GM19438 (cell line): ENCODE data around the gene ZFY.
"Not testable (repeated sequence)": the region's sequence is repeated elsewhere in the genome, so short reads cannot be mapped to it uniquely, and the experiment has no call there.

Experiments used
- ATAC-seq: cut with Tn5 transposase; IDR thresholded peaks from one replicate; pipeline ENCODE4 v1.9.1; 2021; ENCODE audit warnings: low read depth; ENCODE audit not compliant: unreplicated experiment

The ZFY gene

DNA sequence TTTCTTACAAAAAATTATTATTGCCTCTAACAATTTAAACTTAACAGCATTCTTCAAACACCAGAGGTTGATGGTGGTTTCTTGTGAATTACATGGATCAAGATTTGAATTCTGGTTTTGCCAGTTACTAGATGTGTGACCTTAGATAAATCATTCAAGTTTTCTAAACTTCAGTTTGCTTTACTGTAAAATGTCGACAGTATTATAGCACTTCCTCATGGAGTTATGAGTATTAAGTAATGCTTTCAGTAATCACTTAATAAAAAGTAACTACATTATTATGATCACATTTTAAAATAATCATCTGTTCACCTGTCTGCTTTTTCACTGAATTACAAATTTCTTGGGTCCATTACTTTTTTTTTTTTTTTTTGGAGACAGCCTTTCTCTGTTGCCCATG, 37.5 kb downstream of the ZFY start:
- ATAC-seq = no peak

DNA sequence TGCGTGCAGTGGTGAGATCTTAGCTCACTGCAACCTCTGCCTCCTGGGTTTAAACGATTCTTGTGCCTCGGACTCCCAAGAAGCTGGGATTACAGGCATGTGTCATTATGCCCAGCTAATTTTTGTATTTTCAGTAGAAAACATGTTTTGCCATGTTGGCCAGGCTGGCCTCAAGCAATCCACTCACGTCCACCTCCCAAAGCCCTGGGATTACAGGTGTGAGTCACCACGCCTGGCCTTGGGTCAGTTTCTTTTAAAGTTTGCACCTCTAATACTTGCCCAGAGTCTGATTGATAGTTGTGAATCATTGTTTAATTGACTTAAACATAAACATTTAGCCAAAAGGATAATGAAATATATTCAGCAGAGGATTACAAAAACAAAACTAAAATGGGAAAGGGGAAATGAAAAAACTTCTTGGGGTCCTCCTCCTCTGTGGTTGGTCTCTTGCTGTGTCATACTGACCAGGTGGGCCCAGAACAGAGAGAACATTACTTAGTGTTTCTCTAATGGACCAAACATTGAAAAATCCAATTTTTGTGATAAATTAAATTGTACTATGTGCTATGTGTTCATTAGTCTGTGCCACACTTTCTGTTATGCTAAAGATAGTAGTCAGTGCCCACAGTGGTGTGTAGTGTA, 38.0 kb downstream of the ZFY start:
- no peak for ATAC-seq

DNA sequence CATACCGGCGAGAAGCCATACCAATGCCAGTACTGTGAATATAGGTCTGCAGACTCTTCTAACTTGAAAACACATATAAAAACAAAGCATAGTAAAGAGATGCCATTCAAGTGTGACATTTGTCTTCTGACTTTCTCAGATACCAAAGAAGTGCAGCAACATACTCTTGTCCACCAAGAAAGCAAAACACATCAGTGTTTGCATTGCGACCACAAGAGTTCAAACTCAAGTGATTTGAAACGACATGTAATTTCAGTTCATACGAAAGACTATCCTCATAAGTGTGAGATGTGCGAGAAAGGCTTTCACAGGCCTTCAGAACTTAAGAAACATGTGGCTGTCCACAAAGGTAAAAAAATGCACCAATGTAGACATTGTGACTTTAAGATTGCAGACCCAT, 44.1 kb downstream of the ZFY start:
- ATAC-seq = no peak

DNA sequence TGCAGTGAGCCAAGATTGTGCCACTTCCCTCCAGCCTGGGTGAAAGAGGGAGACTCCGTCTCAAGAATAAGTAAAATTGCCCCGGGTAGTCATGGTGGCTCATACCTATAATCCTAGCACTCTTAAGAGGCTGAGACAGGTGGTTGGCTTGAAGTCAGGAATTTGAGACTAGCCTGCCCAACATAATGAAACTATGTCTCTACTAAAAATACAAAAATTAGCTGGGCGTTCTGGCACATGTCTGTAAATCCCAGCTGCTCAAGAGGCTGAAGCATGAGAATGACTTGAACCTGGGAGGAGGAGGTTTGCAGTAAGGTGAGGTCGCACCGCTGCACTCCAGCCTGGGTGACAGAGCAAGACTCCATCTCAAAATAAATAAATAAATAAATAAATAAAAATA, 49.3 kb downstream of the ZFY start:
- ATAC-seq = no peak

DNA sequence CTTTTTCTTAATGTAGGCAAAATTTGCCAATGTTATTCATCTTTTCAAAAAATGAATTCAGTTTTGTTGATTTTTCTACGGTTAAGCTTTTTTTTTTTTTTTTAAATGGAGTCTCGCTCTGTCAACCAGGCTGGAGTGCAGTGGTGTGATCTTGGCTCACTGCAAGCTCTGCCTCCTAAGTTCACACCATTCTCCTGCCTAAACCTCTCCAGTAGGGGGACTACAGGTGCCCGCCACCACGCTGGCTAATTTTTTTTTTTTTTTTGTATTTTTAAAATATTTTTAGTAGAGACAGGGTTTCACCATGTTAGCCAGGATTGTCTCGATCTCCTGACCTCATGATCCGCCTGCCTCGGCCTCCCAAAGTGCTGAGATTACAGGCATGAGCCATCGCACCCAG, 52.0 kb downstream of the ZFY start:
- not testable (repeated sequence) for ATAC-seq

DNA sequence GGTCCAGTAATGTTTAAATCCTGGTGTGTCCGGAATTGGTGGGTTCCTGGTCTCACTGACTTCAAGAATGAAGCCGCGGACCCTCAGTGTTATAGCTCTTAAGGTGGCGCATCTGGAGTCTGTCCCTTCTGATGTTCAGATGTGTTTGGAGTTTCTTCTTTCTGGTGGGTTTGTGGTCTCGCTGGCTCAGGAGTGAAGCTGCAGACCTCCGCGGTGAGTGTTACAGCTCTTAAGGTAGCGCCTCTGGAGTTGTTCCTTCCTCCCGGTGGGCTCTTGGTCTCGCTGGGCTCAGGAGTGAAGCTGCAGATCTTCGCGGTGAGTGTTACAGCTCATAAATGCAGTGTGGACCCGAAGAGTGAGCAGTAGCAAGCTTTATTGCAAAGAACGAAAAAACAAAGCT, 62.2 kb downstream of the ZFY start:
- not testable (repeated sequence) for ATAC-seq

DNA sequence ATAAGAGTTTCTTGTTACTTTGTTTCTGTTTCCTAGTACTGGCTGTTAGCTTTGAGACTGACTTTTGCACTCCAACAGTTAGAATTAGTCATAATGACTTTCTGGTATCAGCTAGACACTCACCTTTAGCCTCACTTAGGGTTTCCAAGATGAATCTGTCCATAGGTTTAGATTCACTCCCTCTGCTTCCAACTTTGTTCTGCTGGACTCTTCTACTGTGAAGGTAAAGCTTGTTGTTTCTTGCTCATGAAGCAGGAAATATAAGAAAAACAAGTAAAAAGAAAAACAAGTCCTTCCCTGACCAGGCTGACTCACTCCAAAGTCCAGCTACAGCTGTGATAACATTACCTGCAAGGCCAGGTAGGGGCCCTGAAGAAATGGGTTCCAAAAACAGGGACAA, 67.0 kb downstream of the ZFY start:
- no peak for ATAC-seq

DNA sequence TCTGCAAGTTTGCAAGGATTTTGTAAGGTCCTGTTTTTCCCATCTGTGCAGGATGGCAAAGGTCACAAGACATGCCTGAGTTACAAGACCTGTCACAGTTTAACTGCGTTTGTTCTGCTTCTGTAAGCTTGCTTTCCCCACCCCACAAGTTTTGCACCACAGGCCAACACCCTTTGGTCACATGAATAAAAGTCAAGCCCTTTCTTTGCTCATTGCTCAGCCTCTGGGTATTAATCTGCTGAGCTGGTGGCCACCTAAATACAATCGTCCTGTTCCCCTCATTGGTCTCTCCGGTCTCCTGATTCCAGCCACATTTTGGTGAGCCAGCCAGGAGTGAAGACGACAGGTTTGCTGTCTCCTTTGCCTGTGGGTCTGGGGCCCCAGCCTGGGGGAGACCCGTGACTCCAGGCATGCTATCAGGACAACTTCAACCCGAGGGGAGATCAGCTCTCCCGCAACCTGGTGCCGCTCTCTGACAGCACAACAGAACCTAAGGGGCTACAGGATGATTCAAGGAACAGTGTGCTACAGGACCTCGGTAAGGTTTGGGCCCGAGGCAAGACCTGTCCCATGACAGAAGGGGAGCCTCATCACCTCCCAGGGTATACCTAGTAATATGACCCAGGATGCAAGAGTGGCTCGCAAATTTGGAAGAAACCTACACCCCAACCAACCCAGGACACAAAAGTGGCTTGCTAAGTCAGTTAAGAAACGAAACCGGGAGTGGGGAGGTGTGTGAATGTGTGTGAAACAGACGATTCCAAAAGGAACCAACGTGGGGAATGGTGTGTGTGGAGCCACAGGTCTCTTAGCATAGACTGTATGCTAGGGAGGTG, 67.7 kb downstream of the ZFY start:
- no peak for ATAC-seq

DNA sequence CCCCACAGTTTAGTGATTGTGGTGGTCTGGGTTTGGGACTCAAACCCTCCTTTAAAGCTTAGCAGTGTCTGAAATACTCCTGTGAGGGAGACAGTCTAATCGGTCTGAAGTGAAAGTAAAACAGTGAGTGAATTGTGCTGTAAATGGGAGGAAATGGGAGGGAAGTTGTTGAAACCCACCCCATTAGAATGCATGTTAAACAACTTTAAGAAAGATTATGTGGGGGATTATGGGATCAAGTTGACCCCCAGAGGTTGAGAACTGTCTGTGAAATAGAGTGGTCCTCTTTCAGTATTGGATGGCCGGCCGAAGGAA, 68.3 kb downstream of the ZFY start:
- no peak for ATAC-seq

DNA sequence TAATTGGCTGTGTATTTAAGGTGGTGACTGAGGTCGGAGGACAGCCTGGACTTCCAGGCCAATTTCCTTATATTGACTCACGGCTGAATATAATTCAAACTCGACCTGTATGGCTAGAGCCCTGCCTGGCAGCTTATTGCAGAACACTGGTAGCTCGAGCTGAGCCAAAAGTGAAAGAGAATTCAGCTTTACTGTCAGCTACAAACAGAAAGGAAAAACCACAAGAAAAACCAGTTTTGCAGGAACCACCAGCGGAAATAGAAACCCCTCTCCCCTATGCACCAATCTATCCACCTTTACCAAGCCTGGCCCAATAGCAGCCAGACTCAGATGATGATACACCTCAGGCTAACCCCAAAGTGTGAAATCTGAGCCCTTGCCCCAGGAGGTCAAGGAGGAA, 68.7 kb downstream of the ZFY start:
- ATAC-seq = no peak

DNA sequence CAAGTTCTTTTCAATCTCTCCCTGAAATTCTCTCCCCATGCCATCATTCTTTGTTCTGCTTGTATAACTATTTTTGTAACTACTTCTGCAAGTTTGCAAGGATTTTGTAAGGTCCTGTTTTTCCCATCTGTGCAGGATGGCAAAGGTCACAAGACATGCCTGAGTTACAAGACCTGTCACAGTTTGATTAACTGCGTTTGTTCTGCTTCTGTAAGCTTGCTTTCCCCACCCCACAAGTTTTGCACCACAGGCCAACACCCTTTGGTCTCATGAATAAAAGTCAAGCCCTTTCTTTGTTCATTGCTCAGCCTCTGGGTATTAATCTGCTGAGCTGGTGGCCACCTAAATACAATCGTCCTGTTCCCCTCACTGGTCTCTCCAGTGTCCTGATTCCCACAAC, 70.8 kb downstream of the ZFY start:
- ATAC-seq = not testable (repeated sequence)

DNA sequence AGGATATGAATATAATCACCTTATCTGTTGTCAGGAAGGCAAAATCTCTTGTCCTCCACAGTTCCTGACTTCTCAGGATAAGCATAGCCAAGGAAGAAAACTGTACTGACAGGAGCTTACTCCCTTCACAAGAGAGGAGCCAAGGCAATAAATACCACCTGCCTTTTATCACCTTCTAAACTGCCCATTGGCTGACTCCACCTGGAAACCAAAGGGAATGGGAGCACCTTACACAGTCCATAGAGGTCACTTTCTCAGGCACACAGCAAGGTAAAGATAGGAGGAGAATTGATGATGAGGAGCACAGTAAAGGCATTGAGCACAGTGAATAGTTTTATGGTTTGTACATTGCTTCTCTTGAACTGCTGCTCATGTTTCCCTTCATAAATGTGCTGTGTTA, 72.8 kb downstream of the ZFY start:
- ATAC-seq = no peak

DNA sequence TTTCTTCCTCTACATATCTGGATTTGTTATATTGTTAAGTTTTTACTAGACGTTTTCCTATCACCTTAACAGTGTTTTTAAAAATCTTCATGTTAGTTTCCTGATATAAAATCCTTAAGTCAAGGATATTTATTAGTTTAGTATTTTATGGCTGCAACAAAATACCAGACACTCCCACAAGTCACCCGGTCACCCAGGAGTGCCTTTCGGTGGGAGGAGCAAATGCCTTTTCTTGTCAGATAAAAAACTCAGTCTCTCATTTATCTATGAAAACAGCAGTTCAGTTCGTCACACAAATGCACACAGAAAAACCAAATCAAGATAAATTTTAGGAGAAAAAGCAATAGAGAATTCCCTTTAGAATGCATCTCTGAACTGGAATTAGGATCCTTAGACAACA, 77.0 kb downstream of the ZFY start:
- ATAC-seq = no peak

DNA sequence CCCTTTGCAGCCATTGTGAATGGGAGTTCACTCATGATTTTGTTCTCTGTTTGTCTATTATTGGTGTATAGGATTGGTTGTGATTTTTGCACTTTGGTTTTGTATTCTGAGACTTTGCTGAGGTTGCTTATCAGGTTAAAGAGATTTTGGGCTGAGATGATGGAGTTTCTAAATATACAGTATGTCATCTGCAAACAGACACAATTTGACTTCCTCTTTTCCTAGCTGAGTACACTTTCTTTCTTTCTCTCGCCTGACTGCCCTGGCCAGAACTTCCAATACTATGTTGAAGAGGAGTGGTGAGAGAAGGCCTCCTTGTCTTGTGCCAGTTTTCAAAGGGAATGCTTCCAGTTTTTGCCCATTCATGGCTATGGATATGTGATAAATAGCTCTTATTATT, 81.4 kb downstream of the ZFY start:
- ATAC-seq = no peak

DNA sequence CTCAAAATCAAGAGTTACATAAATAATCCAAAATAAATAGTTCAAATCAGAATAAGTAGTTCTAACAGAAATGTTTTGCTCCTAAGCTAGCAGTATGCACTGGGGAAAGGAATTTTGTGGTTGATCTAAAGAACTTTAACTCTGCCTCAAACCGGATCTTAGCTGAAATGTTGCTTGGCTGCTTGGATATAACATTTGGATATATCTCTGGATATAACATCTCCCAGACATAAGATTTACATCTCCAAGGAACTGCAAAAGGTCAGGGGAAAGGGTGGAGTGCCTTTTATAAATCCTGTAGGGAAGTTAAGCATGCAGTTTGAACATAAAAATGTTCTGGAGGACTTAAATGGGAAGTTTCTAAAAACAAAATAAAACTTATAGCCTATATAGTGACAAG, 83.4 kb downstream of the ZFY start:
- no peak for ATAC-seq

DNA sequence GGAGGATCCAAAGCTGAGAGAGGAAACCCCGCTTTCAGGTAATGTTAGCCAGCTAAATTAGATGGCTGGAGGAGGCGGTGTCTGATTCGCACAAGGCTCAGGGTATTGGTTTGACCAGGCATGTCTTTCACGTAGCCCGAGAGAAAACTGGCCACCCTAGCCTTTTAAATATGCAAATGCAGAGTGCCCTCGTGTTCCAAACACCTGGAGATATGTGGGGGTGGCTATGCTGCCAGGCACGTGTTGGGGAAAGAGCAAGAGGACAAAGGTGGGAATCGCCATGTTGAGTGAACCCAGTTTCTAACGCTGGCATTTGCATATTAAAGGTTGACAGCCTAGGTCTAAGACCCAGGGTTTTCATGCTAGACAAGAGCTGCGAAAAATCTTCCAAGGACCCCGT, 84.4 kb downstream of the ZFY start:
- ATAC-seq = no peak

DNA sequence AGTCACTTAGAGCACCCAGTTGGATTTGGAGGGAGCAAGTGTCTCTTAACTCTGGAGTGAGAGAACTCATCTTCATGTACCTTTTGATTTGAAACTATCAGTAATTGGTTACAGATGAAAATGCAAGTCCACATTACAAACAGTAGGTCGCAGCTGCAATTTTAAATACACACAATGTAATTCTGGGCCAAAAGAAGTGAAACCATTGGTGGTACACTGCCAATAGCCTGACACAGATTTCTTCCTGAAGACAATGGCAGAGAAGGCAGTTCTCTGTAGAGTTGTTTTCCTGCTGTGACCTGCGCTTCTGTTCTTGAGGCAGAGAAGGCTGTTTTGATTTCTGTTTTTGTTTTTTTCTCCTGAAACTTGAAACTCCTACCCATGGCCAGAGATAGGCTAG, 86.0 kb downstream of the ZFY start:
- no peak for ATAC-seq

DNA sequence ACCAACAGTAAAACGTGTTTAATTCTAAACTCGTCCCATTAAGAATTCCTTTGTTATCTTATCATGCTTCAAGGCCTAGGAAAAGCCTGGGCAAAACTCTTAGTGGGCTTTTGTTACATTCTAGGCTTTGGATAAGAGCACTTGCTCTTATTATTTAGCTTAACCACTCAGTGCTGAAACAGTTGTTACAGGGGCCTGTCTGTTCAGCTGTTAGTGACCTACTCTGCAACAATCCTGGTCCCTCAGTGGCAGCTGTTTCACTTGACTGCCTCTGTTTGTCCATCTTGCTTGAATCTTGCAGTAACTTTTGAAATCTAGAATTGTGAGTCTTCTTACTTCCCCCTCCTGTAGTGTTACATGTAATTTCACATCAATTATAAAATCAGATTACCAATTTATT, 88.4 kb downstream of the ZFY start:
- ATAC-seq = no peak

DNA sequence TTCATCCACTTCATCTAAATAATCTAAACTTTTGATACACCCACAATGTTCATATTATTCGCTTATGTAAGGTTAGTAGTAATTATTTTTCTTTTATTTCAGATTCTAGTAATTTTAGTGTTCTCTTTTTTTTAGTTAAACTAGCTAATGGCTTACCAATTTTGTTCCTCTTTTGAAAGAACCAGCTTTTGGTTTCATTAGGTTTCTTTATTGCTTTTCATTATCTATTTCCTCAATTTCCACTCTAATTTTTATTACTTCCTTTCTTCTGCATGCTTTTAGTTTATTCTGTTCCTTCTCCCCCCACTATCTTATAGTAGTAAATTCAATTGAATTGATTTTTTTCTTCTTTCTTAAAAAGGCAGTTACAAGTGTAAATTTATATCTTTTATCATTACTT, 90.2 kb downstream of the ZFY start:
- no peak for ATAC-seq
